ENCODE results near the gene MYO7B. TPM values are rescaled to one million over a fixed set of nuclear protein-coding genes. Genes with fewer than 3 reads are reported as not detected.

Gene MYO7B
- polyA plus RNA-seq, 6 donors from 2014 or later: 1.7 to 44.3 (median 12.0) TPM

DNA sequence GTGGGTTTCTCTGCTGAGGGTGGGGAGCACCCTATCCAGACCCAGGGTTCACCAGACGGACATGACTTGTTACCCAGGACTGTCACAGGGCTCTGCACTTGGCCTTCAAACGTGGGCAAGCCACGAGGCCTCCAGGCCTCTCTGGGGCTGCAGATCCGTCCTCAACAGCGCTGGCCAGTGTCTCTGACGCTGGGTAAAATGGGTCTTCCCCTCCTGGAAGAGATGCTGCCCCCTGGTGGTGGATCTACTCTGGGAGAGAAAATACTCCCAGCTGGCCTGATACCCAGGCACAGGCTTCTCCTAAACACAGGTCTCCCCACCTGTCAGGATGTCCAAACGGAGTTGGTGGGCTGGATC lies 114.2 kb downstream of the MYO7B start:
- Mint-ChIP-seq H3K4me3 (peak overlapping the region in 7 of 8 donors; percentile 51 to 76 (median 67)), H3K27ac (peak overlapping the region in 5 of 6 donors; percentile 28 to 92 (median 77)), H3K4me1 (peaks cover 46 to 71% (median 61%) of the 10 kb centered on the region in 3 donors), H3K27me3 (no peaks in the 10 kb centered on the region), H3K36me3 (no peaks in the 10 kb centered on the region), H3K9me3 (no peaks in the 10 kb centered on the region)
- ATAC-seq (ENCODE audit: low read depth in 2 of 2): peak; percentile 68 to 77
- peak; percentile 79 for DNase-seq

DNA sequence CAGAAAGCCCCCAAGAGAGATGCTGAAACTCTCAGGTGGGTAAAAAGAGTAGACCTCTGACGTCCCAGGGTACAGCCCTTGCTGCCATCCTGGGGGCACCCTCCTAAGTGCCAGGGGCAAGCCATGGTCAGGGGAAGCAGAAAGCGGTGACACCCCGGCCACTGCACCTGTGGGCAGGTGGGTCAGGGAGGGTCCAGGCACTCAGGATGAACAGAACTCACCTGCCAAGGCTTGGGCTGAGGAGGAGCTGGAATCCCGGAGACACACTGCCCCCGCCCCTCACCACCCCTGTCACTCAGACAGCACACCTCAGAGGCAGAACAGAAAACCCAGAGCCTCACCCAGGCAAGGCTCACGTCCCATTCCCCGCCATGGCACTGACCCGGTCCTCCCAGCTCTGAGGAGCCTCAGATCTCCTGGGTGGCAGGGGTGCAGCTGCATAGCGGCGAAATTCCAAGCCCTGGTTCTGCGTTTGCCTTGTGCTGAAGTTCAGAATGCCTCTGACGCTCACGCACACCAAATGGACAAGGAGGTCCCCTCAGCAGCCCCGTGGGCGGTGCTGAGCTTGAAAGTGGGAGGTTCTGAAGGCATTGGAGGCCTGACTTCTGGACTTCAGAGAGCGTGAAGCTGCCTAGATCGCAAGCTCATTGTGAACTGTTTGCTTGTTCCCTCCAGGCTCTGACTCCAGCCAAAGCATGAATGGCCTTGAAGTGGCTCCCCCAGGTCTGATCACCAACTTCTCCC lies 114.7 kb downstream of the MYO7B start:
- no peaks in the 10 kb centered on the region for H3K36me3 Mint-ChIP-seq
- peak overlapping the region in 5 of 8 donors; percentile 51 to 76 (median 70) for H3K4me3 Mint-ChIP-seq
- peaks cover 46 to 69% (median 65%) of the 10 kb centered on the region in 3 donors for H3K4me1 Mint-ChIP-seq
- peak; percentile 5 to 6 for ATAC-seq (ENCODE audit: low read depth in 2 of 2)
- no peak for DNase-seq
- H3K27ac Mint-ChIP-seq: peak overlapping the region in 3 of 6 donors; percentile 77 to 92 (median 85)
- H3K27me3 Mint-ChIP-seq: no peaks in the 10 kb centered on the region
- H3K9me3 Mint-ChIP-seq: no peaks in the 10 kb centered on the region

DNA sequence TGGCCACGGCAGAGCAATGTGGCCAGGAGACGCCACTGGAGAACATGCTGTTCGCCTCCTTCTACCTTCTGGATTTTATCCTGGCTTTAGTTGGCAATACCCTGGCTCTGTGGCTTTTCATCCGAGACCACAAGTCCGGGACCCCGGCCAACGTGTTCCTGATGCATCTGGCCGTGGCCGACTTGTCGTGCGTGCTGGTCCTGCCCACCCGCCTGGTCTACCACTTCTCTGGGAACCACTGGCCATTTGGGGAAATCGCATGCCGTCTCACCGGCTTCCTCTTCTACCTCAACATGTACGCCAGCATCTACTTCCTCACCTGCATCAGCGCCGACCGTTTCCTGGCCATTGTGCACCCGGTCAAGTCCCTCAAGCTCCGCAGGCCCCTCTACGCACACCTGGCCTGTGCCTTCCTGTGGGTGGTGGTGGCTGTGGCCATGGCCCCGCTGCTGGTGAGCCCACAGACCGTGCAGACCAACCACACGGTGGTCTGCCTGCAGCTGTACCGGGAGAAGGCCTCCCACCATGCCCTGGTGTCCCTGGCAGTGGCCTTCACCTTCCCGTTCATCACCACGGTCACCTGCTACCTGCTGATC lies 115.4 kb downstream of the MYO7B start:
- Mint-ChIP-seq H3K4me3 (peak overlapping the region in 5 of 8 donors; percentile 17 to 70 (median 59)), H3K27ac (peak overlapping the region in 3 of 6 donors; percentile 49 to 60 (median 59)), H3K9me3 (no peaks in the 10 kb centered on the region), H3K36me3 (no peaks in the 10 kb centered on the region), H3K4me1 (peaks cover 46 to 69% (median 65%) of the 10 kb centered on the region in 3 donors), H3K27me3 (no peaks in the 10 kb centered on the region)
- no peak for ATAC-seq (ENCODE audit: low read depth in 2 of 2)
- no peak for DNase-seq

DNA sequence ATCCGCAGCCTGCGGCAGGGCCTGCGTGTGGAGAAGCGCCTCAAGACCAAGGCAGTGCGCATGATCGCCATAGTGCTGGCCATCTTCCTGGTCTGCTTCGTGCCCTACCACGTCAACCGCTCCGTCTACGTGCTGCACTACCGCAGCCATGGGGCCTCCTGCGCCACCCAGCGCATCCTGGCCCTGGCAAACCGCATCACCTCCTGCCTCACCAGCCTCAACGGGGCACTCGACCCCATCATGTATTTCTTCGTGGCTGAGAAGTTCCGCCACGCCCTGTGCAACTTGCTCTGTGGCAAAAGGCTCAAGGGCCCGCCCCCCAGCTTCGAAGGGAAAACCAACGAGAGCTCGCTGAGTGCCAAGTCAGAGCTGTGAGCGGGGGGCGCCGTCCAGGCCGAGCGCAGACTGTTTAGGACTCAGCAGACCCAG lies 115.9 kb downstream of the MYO7B start:
- Mint-ChIP-seq H3K27ac (peak overlapping the region in 2 of 6 donors; percentile 49 to 59), H3K9me3 (no peaks in the 10 kb centered on the region), H3K4me3 (peak overlapping the region in 4 of 8 donors; percentile 16 to 64 (median 48)), H3K27me3 (no peaks in the 10 kb centered on the region), H3K36me3 (no peaks in the 10 kb centered on the region), H3K4me1 (peaks cover 46 to 69% (median 65%) of the 10 kb centered on the region in 3 donors)
- no peak for ATAC-seq (ENCODE audit: low read depth in 2 of 2)
- no peak for DNase-seq

DNA sequence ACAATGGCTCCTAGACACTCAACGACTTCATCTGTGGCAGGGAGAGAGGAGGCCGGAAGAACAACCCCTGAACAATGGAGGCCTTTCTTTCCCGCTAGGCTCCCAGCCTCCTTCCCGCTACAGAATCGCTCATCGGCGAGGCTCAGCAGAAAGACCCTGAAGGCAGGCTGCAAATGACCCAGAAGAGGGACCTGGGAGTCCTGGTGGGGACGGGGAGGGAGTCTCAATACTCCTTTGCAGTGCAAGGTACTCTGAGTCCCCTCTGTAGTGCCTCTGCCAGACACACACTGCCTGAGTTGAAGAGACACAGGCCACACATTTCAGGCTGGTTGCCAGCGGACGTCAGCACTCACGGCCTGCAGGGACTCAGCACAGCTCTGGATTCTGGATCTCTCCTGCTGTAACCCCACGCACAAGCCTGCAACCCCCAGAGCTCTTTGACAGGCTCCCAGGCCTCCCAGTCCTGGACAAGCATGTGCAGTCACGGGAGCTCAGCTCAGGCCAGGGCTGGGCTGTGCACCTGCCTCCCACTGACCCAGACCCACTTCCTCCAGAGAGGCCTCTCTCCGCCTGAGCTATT lies 116.6 kb downstream of the MYO7B start:
- Mint-ChIP-seq H3K4me1 (peaks cover 45 to 68% (median 61%) of the 10 kb centered on the region in 3 donors), H3K4me3 (peak overlapping the region in 5 of 8 donors; percentile 1 to 64 (median 52)), H3K36me3 (no peaks in the 10 kb centered on the region), H3K27ac (peak overlapping the region in 4 of 6 donors; percentile 16 to 81 (median 62)), H3K9me3 (no peaks in the 10 kb centered on the region), H3K27me3 (no peaks in the 10 kb centered on the region)
- DNase-seq (no peak), ATAC-seq (ENCODE audit: low read depth in 2 of 2) (peak; percentile 34 to 44)

DNA sequence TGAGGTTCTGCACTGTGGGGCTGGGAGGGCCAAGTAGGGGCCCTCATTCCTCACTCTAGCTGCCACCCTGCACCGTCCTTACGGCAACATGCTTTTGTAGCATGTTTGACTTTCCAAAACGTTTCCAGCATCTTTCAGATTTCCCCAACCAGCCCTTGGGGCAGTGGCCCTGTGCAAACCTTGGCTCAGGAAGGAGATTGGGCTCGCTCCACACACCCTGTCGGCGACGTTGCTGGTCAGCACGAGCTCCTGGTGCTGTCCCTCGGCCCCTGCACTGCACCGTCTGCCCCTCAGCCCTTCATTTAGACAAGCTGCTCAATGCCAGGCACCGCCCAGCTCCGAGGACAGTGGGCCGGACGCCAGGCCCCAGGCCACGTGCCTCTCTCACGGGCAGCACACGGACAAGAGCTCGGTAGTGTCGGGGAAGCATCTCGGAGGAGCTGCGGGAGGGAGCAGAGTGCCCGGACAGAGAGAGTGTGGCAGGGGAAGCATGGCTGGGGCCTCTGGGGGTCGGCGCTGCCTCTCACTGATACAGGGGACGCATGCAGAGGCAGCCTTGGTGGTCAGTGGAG lies 117.4 kb downstream of the MYO7B start:
- H3K36me3 Mint-ChIP-seq: no peaks in the 10 kb centered on the region
- peak overlapping the region in 3 of 8 donors; percentile 8 to 63 (median 51) for H3K4me3 Mint-ChIP-seq
- H3K4me1 Mint-ChIP-seq: peaks cover 43 to 60% (median 55%) of the 10 kb centered on the region in 3 donors
- no peaks in the 10 kb centered on the region for H3K27me3 Mint-ChIP-seq
- no peak for ATAC-seq (ENCODE audit: low read depth in 2 of 2)
- no peaks in the 10 kb centered on the region for H3K9me3 Mint-ChIP-seq
- H3K27ac Mint-ChIP-seq: peak overlapping the region in 4 of 6 donors; percentile 59 to 94 (median 68)
- no peak for DNase-seq

DNA sequence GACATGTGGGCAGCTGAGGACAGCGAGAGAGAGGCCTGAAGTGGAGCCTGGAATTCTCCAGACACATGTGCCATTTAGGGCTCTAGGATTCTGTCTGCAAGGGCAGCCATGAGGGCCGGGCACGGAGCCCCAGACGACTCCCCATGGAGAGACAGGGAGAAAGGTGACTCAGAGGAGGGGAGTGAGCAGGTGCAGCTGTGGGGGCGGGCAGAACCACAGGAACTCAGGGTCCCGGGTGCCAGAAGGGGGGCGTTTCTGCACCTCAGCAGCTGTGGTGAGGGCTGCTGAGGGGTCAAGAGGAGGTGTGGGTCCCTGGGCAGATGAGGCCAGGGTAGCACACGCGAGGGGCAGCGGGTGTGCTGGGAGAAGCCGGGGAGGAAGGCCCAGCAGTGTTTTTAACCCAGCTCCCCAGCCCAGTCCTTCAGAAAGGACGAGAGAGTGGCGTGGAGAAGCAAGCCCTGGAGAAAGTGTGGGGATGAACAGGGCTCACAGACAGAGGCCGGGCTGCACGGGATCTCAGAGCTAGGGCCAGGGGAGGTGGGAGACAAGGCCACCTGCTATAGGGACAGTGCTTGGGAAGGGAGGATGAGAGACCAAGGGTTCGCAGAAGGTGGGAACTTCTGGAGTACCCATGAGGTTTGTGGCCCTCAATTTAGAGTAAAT lies 118.1 kb downstream of the MYO7B start:
- no peak for ATAC-seq (ENCODE audit: low read depth in 2 of 2)
- Mint-ChIP-seq H3K4me3 (peak overlapping the region in 1 of 8 donors; percentile 50), H3K9me3 (no peaks in the 10 kb centered on the region), H3K27ac (peak overlapping the region in 3 of 6 donors; percentile 59 to 68 (median 67)), H3K36me3 (no peaks in the 10 kb centered on the region), H3K4me1 (peaks cover 36 to 54% (median 50%) of the 10 kb centered on the region in 3 donors), H3K27me3 (no peaks in the 10 kb centered on the region)
- DNase-seq: no peak

DNA sequence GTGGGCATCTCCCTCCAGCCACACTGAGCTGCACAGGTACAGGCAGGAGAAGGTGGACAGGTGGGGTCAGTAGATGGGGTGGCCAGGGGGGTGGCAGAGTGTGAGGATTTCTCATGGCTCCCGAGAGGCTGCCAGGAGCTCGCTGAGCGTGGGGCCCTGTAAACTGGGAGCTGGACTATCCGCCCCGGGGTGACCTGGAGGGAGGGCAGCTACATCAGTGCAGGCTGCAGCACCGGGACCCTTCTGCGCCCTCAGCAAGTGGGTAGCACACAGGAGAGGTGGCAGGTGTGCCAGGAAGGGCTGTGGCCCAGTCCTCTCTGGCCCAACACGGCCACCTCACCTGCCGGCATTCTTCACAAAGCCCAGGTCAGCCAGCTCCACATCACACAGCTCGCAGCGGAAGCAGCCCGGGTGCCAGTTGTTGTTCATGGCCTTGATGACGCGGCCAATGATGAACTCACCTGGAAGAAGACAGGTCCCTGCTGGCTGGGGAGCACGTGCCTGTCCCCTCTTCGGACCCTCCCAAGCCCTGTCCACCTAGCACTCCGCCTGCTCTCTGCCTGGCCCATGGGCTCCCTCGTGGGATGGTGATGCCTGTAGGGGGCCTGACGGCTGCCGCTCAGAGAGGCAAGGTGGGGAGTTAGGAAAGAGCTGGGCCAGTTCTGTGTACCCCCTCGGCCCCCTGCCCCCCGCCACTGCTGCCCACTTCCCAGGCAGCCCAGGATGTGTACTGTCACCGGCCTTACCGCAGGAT lies 118.8 kb downstream of the MYO7B start:
- Mint-ChIP-seq H3K36me3 (no peaks in the 10 kb centered on the region), H3K4me3 (no peak overlapping the region), H3K9me3 (no peaks in the 10 kb centered on the region), H3K4me1 (peaks cover 30 to 52% (median 43%) of the 10 kb centered on the region in 3 donors), H3K27ac (no peak overlapping the region), H3K27me3 (peaks cover 0 to 5% (median 0%) of the 10 kb centered on the region in 3 donors)
- DNase-seq (no peak), ATAC-seq (ENCODE audit: low read depth in 2 of 2) (no peak)

DNA sequence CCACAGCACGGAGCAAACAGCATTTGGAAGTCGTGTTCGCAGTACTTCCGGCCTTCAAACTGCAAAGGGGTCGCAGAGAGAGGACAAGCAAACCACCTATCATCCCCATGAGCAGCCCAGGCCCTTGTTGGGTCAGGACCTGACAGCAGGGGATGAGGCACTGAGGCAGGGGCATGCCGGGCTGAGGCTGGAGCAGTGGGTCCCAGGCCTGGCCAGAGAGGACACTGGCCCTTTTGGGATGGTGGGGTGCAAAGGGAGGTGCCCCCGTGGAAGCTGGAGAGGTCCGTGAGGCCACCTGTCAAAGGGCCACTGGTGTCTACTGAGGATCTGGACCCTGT lies 119.3 kb downstream of the MYO7B start:
- Mint-ChIP-seq H3K27ac (no peak overlapping the region), H3K4me3 (no peak overlapping the region)

DNA sequence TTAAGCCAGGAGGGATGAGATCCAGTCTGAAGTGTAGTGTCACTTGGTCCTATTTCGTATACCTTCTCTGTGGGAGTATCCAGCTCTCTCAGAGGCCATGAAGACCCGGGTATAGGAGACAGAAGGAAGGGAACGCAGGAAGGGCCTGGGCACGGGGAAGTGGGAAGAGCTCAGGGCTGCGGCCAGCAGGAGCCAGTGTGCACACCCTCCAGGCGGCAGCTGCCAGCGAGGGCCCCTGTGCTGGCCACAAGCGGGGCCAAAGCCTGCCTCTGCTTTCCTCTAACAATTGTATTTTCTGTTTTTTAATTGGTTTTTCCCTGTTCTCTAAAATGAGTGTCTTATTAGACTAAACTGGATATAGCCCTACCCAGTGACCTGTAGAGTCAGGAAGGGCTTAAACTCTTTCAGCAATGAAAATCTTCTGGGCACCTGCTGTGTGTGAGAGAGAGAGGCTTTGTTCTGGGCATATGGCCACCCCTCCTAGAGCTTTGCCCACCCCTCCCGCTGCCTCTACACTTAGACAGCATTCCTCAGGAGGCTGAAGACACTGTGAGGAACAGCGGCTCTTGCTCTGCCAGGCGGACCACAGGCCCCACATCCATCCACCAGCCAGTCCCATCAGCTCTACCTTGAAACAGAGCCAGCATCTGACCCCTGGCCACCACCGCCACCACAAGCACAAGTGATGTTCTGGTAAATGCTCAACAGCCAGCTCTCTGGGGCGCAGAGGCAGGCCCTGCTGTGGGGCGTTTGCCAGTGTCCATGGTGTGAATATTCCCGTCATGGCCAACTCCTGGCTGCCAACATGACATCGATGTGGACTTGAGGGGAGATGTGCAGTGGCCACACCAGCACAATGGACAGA lies 120.0 kb downstream of the MYO7B start:
- H3K4me3 Mint-ChIP-seq: no peak overlapping the region
- H3K27ac Mint-ChIP-seq: peak overlapping the region in 1 of 6 donors; percentile 24
- H3K36me3 Mint-ChIP-seq: no peaks in the 10 kb centered on the region
- no peak for DNase-seq
- peaks cover 26 to 50% (median 37%) of the 10 kb centered on the region in 3 donors for H3K4me1 Mint-ChIP-seq
- peaks cover 0 to 5% (median 0%) of the 10 kb centered on the region in 3 donors for H3K27me3 Mint-ChIP-seq
- no peak for ATAC-seq (ENCODE audit: low read depth in 2 of 2)
- H3K9me3 Mint-ChIP-seq: peaks cover 0 to 6% (median 0%) of the 10 kb centered on the region in 7 donors

More for the DNA sequence above, 119.3 kb downstream of the MYO7B start:
- Mint-ChIP-seq H3K27me3 (peaks cover 0 to 5% (median 0%) of the 10 kb centered on the region in 3 donors), H3K4me1 (peaks cover 28 to 49% (median 39%) of the 10 kb centered on the region in 3 donors), H3K36me3 (no peaks in the 10 kb centered on the region), H3K9me3 (peaks cover 0 to under 1% (median 0%) of the 10 kb centered on the region in 7 donors)
- DNase-seq (no peak), ATAC-seq (ENCODE audit: low read depth in 2 of 2) (no peak)

DNA sequence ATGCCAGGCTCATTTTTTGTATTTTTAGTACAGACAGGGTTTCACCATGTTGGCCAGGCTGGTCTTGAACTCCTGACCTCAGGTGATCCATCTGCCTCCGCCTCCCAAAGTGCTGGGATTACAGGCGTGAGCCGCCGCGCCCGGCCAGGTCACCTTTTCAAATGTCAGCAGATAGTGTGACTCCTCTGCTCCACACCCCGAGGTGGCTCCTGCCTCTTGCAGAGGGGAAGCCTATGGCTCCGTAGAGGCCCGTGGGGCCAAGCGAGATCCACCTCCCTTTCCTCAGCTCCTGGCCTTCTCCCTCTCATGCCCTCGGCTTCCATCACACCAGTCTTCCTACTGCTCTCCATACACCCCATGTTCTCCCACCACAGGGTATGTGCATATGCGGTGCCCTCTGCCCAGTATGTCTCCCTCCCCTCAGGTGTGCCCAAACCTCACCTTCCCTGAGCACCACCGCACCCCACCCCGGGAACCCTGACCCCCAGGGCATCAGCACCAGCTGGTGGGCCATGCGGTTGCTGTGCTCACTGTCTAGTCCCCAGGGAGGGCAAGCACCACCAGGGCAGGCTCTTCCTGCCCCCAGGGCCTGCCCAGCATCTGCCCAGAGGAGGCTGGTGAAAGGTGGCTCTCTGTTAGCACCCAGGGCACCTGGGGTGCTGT lies 121.2 kb downstream of the MYO7B start:
- no peak for ATAC-seq (ENCODE audit: low read depth in 2 of 2)
- Mint-ChIP-seq H3K4me1 (peaks cover 18 to 39% (median 27%) of the 10 kb centered on the region in 3 donors), H3K36me3 (no peaks in the 10 kb centered on the region), H3K4me3 (no peak overlapping the region), H3K27ac (peak overlapping the region in 1 of 6 donors; percentile 57), H3K9me3 (peaks cover 0 to 6% (median 0%) of the 10 kb centered on the region in 7 donors), H3K27me3 (peaks cover 0 to 12% (median 11%) of the 10 kb centered on the region in 3 donors)
- DNase-seq: no peak

Data from naive B cell (primary cell).